Measurements from ENCODE around the gene UBE2S. TPM values are rescaled to one million over a fixed set of nuclear protein-coding genes. Genes with fewer than 3 reads are reported as not detected.

Gene UBE2S
- total and polyA plus RNA-seq, 2 donors (not counting 1 experiment from before 2014, with no cell fraction given), result 20.6 to 72.7 TPM

DNA sequence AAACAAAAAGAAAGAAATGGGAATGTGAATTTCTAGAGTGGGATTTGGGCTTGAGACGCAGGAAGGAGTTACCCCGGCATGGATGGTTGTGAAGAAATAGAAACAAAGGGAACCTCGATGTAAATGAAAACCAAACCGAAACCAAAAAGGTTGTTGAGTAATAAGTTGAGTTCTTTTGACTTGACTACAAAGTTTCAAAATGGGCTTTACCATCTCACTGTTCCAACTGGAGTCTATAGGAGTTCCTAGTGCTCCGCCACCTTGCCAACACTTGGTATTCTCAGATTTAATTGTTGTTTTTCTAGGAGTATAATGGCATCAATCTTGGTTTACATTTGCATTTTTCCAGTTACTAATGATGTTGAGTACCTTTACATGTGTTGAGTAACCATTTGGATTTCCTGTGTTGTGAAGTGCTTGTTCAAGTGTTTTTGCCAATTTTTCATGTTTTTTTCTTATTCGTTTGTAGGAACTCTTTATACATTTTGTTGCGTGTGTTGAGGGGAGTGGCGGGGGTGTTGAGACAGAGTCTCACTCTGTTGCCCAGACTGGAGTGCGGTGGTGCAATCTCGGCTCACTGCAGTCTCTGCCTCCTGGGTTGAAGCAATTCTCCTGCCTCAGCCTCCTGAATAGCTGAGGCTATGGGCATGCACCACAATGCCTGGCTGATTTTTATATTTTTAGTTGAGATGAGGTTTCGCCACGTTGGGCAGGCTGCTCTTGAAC is 9.2 kb downstream of the UBE2S start:
- Histone ChIP-seq H3K27ac (ENCODE audit: low read length in 2 of 2) (no peak overlapping the region), H3K4me2 (replicated peaks; ENCODE audit: low read depth, low read length, poor library complexity, severe bottlenecking) (no peak overlapping the region), H3K9ac (ENCODE audit: low read length) (no peak overlapping the region), H3K9me3 (ENCODE audit: control extremely low read depth in 1 of 3, control insufficient read depth in 2 of 3, insufficient read depth in 1 of 3, low read length in 2 of 3) (no peaks in the 10 kb centered on the region), H3K36me3 (replicated peaks in 1 of 2; ENCODE audit: control extremely low read depth in 1 of 2, control insufficient read depth in 1 of 2, extremely low read depth in 1 of 2, insufficient read depth in 2 of 2, low read length in 1 of 2) (peaks cover 0 to 31% of the 10 kb centered on the region in 2 experiments), H3K4me3 (ENCODE audit: control extremely low read depth in 1 of 5, extremely low read depth in 1 of 5, insufficient read depth in 1 of 5, low read depth in 2 of 5, low read length in 4 of 5) (no peak overlapping the region), H3K27me3 (replicated peaks in 1 of 4; ENCODE audit: control extremely low read depth in 1 of 4, control insufficient read depth in 3 of 4, insufficient read depth in 4 of 4, low read length in 3 of 4) (no peaks in the 10 kb centered on the region), H3K79me2 (ENCODE audit: control insufficient read depth, insufficient read depth, low read length) (peaks cover 2% of the 10 kb centered on the region), H3K4me1 (ENCODE audit: control insufficient read depth in 2 of 2, insufficient read depth in 2 of 2, low read length in 2 of 2) (no peaks in the 10 kb centered on the region), H2AFZ (ENCODE audit: insufficient read depth, low read depth, low read length, poor library complexity, severe bottlenecking) (no peak overlapping the region), H4K20me1 (ENCODE audit: control insufficient read depth, insufficient read depth, low read length, poor library complexity, severe bottlenecking) (peaks cover 6% of the 10 kb centered on the region)
- no peak overlapping the region for H3K4me3 Mint-ChIP-seq
- H3K27me3 Mint-ChIP-seq, result no peaks in the 10 kb centered on the region
- ChIA-PET CTCF (no interaction called here), POLR2A (interaction anchor here (0.6 kb wide), 1 partner anchor 9 kb away, joined by 3 read pairs; no protein-coding TSS in a partner anchor)
- H3K9me3 Mint-ChIP-seq (ENCODE audit: insufficient read depth), result no peaks in the 10 kb centered on the region
- WGBS (ENCODE audit: insufficient coverage), result 76% methylated on average over 11 of the region's 12 CpGs
- H3K4me1 Mint-ChIP-seq, result peaks cover 4% of the 10 kb centered on the region
- ATAC-seq (ENCODE audit: low read depth) (no peak), DNase-seq (no peak)
- TF ChIP-seq EZH2 (IDR thresholded peaks at IDR 0.05; ENCODE audit: borderline replicate concordance, insufficient read depth, low read depth, low read length, poor library complexity, severe bottlenecking), result no peak
- intact Hi-C loops (cut with micrococcal nuclease), result no loop called here
- H3K27ac Mint-ChIP-seq, result no peak overlapping the region

DNA sequence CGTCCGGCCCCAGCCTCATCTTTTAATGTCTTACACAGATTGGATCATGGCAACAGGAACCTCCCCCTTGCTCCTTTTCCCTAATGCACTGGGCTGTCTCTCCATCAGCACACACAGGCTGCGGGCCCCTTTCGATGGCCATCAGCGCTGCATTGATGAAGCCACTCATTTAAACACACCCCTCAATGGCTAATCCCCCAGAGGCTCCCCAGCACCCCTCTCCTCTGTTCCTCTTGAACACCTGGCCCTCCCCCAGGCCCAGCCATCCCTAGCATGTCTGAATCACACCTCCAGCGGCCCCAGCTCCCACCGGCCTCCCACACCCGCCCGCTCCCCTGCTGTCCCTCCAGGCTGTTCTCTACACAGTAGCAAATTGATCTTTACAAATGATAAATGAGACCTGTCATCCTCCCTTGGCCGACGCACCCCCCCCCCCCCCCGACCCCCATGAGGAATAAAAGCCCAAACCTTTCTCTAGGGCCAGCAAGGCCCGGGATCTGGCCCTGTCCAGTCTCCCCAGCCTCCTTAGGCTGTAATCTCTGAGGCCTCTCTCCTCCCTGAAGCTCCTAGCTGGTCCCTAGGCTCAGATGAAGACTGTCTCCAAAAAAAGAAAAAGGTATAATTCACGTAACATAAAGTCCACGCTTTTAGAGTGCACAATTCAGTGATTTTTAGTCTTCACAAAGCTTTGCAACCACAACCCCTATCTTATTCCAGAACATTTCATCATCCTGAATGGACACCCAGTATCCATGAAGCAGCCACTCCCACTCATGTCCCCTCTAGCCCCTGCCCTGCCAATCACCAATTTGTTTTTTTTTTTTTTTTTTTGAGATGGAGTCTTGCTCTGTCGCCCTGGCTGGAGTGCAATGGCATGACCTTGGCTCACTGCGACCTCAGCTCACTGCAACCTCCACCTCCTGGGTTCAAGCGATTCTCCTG is 14.5 kb downstream of the UBE2S start:
- H3K4me3 ChIP-seq (ENCODE audit: control extremely low read depth in 1 of 5, extremely low read depth in 1 of 5, insufficient read depth in 1 of 5, low read depth in 2 of 5, low read length in 4 of 5), result no peak overlapping the region
- CTCF ChIA-PET, result interaction anchor here (1.1 kb wide), 1 partner anchor 9 kb away, joined by 3 read pairs; the partner anchor contains the start of gene TMEM238
- no peak overlapping the region for H3K4me2 ChIP-seq (replicated peaks; ENCODE audit: low read depth, low read length, poor library complexity, severe bottlenecking)
- peaks cover 24% of the 10 kb centered on the region for H3K4me1 Mint-ChIP-seq
- TF ChIP-seq EZH2 (IDR thresholded peaks at IDR 0.05; ENCODE audit: borderline replicate concordance, insufficient read depth, low read depth, low read length, poor library complexity, severe bottlenecking), result no peak
- H3K27me3 ChIP-seq (replicated peaks in 1 of 4; ENCODE audit: control extremely low read depth in 1 of 4, control insufficient read depth in 3 of 4, insufficient read depth in 4 of 4, low read length in 3 of 4), result no peaks in the 10 kb centered on the region
- intact Hi-C loops (cut with micrococcal nuclease), result no loop called here
- H3K79me2 ChIP-seq (ENCODE audit: control insufficient read depth, insufficient read depth, low read length), result peaks cover 12% of the 10 kb centered on the region
- peaks cover 9 to 15% of the 10 kb centered on the region in 2 donors for H3K4me1 ChIP-seq (ENCODE audit: control insufficient read depth in 2 of 2, insufficient read depth in 2 of 2, low read length in 2 of 2)
- no peak overlapping the region for H3K27ac ChIP-seq (ENCODE audit: low read length in 2 of 2)
- H3K9me3 Mint-ChIP-seq (ENCODE audit: insufficient read depth), result no peaks in the 10 kb centered on the region
- POLR2A ChIA-PET, result interaction anchor here (0.6 to 1.6 kb wide), 4 partner anchors 14 to 462 kb away, joined by 3 to 21 read pairs (median 4); partner anchors contain the start of gene UBE2S
- H3K36me3 ChIP-seq (replicated peaks in 1 of 2; ENCODE audit: control extremely low read depth in 1 of 2, control insufficient read depth in 1 of 2, extremely low read depth in 1 of 2, insufficient read depth in 2 of 2, low read length in 1 of 2), result peaks cover 3 to 34% of the 10 kb centered on the region in 2 experiments
- ATAC-seq (ENCODE audit: low read depth) (no peak), DNase-seq (no peak)
- H3K27me3 Mint-ChIP-seq, result no peaks in the 10 kb centered on the region
- peaks cover 42% of the 10 kb centered on the region for H4K20me1 ChIP-seq (ENCODE audit: control insufficient read depth, insufficient read depth, low read length, poor library complexity, severe bottlenecking)
- 90% methylated on average over 14 of the region's 18 CpGs for WGBS (ENCODE audit: insufficient coverage)
- no peak overlapping the region for H3K27ac Mint-ChIP-seq
- no peak overlapping the region for H3K9ac ChIP-seq (ENCODE audit: low read length)
- H2AFZ ChIP-seq (ENCODE audit: insufficient read depth, low read depth, low read length, poor library complexity, severe bottlenecking), result no peak overlapping the region
- no peak overlapping the region for H3K4me3 Mint-ChIP-seq
- no peaks in the 10 kb centered on the region for H3K9me3 ChIP-seq (ENCODE audit: control extremely low read depth in 1 of 3, control insufficient read depth in 2 of 3, insufficient read depth in 1 of 3, low read length in 2 of 3)
